GM18519 (cell line): Measurements from ENCODE around the gene SLC45A2.
"Not testable (repeated sequence)": the region's sequence is repeated elsewhere in the genome, so short reads cannot be mapped to it uniquely, and the experiment has no call there.

Source experiments
- ATAC-seq: cut with Tn5 transposase; IDR thresholded peaks from one replicate; pipeline ENCODE4 v1.9.1; 2021; ENCODE audit warnings: mild to moderate bottlenecking, moderate library complexity; ENCODE audit not compliant: unreplicated experiment, low FRiP score

The SLC45A2 gene

DNA sequence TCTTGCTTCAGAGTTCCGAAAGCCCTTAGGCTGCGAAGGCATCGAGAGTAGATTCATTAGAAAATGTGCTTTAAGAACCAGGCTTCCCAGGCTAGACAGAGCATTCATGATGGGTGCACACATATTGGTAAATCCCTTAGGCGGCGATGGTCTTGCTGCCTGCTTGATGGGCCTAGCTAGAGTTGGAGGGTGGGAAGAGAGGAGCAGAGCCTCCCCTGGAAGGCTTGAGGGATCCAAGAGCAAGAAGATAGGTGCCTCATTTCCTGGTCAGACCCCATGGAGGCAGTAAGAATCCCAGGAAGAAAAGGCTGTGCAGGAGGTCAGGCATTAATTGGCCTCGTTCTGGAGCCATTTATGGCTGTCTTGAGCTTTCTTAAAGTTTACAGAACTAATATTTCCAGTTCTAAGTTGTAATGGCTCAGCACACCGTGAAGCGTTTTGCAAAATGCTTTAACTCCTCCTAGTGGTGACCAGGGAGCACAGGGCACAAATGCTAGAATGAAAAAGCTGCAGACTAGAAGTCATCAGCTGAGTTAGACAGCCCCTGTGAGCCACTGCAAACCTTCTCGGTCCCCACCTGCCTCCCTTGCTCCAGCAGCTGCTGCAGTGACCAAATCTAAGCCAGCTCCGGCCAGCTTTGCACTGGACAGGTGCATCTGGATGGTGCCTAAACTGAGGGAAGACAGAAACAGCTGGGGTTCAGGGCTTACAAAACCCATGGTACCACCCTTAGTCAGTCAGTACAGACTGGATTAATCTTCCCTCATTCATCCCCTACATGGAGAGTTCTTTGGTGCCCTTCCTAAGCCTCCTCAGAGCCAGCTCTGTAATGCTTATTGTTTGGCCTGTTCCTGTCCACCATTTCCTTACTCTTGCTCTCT lies 14.7 kb downstream of the SLC45A2 start:
- no peak for ATAC-seq

GRCh38 chr5:33968211-33969005 lies 16.1 kb downstream of the SLC45A2 start:
- no peak for ATAC-seq

GRCh38 chr5:33966805-33967204 lies 17.7 kb downstream of the SLC45A2 start:
- no peak for ATAC-seq

DNA sequence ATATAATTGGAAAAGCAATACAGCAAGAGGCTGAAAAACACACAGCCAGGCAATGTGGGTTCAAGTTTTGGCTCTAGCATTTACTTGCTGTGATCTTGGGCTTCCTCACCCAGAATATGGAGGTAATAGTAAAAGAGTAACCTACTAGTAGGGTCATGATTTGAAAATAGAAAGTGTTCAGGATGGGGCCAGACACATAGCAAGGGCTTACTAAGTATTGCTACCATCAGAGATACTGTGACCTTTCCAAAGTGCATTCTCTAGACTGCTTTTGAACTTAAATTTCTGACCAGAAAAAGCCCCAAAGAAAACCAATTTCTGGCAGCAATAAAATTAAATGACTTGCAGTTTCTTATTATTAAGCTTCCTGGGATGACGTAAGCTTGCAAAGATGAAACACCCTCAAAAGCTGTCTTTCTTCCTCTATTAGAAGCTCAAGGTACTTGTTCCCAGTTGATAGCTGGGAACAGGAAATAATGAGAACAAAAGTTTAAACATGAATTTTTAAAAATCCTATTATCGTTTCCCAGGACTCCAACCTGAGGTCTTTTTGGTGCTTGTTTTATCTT lies 20.3 kb downstream of the SLC45A2 start:
- no peak for ATAC-seq

DNA sequence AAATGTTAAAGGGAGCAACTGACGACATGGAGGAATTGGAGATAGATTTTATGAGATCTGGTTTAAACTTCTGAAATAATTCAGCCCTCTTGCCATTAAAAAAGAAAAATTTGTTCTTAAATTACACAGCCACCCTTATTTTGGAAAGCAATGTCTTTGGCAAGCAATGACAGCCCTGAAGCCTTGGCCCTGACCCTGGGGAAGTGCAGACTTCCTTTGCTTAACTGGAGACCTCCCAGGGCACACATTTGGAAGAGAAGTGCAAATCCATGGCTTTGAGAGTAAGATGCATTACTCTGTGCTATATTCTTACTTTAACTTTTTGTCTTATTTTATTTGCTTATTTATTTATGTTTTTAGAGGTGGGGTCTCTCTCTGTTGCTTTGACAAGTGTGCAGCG lies 26.3 kb downstream of the SLC45A2 start:
- no peak for ATAC-seq

- ATAC-seq = no peak
Observed at GRCh38 chr5:33957577-33958150, 26.8 kb downstream of the SLC45A2 start.

DNA sequence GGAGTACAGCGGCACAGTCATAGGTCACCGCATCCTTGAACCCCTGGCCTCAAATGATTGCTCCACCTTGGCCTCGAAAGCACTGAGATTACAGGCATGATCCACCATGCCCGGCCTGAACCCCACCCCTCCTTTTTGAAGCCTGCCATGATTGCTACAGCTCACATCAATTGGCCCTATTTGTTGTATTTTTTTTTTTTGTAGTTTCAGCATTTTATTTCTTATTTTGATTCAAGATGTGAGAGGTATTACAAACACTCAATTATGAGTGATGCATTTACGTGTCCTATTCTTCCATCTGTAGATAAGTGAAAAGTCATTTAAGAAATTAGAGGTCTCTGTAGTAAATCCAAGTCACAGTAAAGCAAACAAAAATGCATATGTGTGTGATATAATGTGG lies 32.3 kb downstream of the SLC45A2 start:
- ATAC-seq = not testable (repeated sequence)

DNA sequence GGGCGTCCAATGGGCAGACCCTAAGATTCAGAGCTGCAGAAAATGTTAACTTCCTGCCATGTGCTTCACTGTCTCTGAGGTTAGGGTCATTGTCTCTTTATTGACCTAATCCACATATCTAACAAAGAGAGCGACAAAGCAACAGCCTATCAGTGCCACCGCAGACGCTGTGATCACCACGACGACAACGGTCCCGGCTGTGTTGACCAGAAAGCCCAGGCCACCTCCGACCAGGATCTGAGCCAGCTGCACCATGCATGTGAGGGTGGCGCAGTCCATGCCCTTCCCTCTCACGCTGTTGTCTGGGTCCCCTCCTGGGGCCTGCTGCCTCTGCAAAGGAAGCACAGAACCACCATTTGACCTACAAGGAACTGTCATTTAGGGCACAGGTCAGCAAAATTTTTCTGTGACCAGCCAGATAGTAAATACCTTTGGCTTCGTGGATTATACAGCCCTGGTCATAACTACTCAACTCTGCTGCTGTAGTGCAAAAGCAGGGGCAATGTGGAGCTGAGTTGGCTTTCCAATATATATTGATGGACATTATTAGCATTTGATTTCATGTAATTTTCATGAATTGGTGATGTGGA lies 39.9 kb downstream of the SLC45A2 start:
- no peak for ATAC-seq

GRCh38 chr5:33941090-33941489 lies 43.4 kb downstream of the SLC45A2 start:
- no peak for ATAC-seq

- no peak for ATAC-seq
Observed at GRCh38 chr5:33939556-33940262, 44.8 kb downstream of the SLC45A2 start.

DNA sequence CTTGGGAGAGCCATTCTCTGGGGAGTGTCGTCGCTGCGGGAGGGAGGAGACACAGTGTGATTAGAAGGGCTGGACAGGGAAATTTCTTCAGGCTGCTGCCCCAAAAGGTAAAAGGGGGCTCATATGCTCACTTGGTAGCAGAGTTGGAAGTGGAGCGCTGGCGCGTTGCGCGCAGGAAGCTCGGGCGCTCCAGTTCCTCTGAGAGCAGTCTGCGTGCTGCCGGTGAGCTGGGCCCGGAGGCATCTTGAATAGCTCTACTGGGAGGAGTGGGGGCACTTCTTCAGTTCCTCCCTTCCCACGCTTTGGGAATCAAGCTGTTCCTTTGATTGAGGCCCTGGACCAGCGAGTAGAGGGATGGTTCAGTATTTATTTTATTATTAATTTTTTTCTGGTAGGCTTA lies 45.6 kb downstream of the SLC45A2 start:
- ATAC-seq = no peak

GRCh38 chr5:33938507-33938796 lies 46.0 kb downstream of the SLC45A2 start:
- no peak for ATAC-seq

- no peak for ATAC-seq
Observed at GRCh38 chr5:33937707-33938506, 46.6 kb downstream of the SLC45A2 start.

GRCh38 chr5:33937017-33937706 lies 47.3 kb downstream of the SLC45A2 start:
- no peak for ATAC-seq

DNA sequence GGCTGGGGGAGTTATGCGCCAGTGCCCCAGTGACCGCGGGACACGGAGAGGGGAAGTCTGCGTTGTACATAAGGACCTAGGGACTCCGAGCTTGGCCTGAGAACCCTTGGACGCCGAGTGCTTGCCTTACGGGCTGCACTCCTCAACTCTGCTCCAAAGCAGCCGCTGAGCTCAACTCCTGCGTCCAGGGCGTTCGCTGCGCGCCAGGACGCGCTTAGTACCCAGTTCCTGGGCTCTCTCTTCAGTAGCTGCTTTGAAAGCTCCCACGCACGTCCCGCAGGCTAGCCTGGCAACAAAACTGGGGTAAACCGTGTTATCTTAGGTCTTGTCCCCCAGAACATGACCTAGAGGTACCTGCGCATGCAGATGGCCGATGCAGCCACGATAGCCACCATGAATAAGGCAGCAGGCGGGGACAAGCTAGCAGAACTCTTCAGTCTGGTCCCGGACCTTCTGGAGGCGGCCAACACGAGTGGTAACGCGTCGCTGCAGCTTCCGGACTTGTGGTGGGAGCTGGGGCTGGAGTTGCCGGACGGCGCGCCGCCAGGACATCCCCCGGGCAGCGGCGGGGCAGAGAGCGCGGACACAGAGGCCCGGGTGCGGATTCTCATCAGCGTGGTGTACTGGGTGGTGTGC lies 48.0 kb downstream of the SLC45A2 start, which contains the start of gene RXFP3:
Gene RXFP3 (plus strand): TSS at position 6 of the 636 bp plus-strand sequence. CDS start 355 bp downstream, at position 361.
- no peak for ATAC-seq

GRCh38 chr5:33936004-33936380 lies 48.5 kb downstream of the SLC45A2 start:
- peak; percentile 33 for ATAC-seq

DNA sequence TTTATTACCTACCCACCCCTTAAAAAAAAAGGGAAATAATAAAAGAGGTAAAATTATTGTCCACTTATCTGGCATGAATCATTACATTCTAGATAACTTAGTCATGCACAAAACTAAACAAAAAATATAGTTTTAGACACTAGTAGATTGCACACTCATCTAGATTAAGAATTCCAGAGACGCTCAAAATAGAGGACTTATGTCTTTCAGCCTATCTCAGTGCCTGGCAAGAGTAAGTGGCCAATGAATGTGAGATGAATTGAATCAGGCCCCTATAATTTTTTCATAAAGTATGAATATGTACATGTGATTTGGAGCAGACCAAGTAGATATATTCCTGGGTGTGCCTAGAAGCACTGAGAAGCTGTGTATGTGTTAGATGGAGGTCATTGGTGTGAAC lies 50.3 kb downstream of the SLC45A2 start:
- ATAC-seq = peak; percentile 14

- ATAC-seq = peak; percentile 66
Observed at GRCh38 chr5:33933723-33934169, 50.7 kb downstream of the SLC45A2 start.
